GM19438 (cell line): Measurements from ENCODE around the gene ZFYVE21.

Source experiments
- ATAC-seq: cut with Tn5 transposase; IDR thresholded peaks from one replicate; pipeline ENCODE4 v1.9.1; 2021; ENCODE audit warnings: low read depth; ENCODE audit not compliant: unreplicated experiment

The ZFYVE21 gene

GRCh38 chr14:103691655-103692054, 24.0 kb upstream of the ZFYVE21 start:
- ATAC-seq, result peak; percentile 76

- ATAC-seq, result peak; percentile 9
These were observed 23.5 kb upstream of the ZFYVE21 start for GRCh38 chr14:103692159-103692558.

- no peak for ATAC-seq
These were observed 22.7 kb upstream of the ZFYVE21 start for GRCh38 chr14:103692871-103693270.

GRCh38 chr14:103693515-103693914, 22.1 kb upstream of the ZFYVE21 start:
- no peak for ATAC-seq

GRCh38 chr14:103694572-103695026, 21.0 kb upstream of the ZFYVE21 start:
- no peak for ATAC-seq

- no peak for ATAC-seq
These were observed 20.1 kb upstream of the ZFYVE21 start for GRCh38 chr14:103695296-103696069.

- no peak for ATAC-seq
These were observed 19.6 kb upstream of the ZFYVE21 start for GRCh38 chr14:103696070-103696402.

GRCh38 chr14:103696466-103697071, 19.0 kb upstream of the ZFYVE21 start:
- no peak for ATAC-seq

GRCh38 chr14:103697206-103697602, 18.4 kb upstream of the ZFYVE21 start:
- ATAC-seq, result no peak

GRCh38 chr14:103697603-103698379, 17.8 kb upstream of the ZFYVE21 start:
- no peak for ATAC-seq

- no peak for ATAC-seq
These were observed 17.0 kb upstream of the ZFYVE21 start for GRCh38 chr14:103698380-103699260.

- ATAC-seq, result no peak
These were observed 16.3 kb upstream of the ZFYVE21 start for GRCh38 chr14:103699261-103699661.

GRCh38 chr14:103699901-103700752, 15.5 kb upstream of the ZFYVE21 start:
- ATAC-seq, result no peak

GRCh38 chr14:103700753-103701490, 14.7 kb upstream of the ZFYVE21 start:
- ATAC-seq, result no peak

GRCh38 chr14:103702095-103702494, 13.5 kb upstream of the ZFYVE21 start:
- no peak for ATAC-seq

GRCh38 chr14:103702497-103703432, 12.8 kb upstream of the ZFYVE21 start:
- no peak for ATAC-seq

GRCh38 chr14:103703433-103704385, 11.9 kb upstream of the ZFYVE21 start:
- ATAC-seq, result no peak
